GM23338 (cell line): ENCODE measurements around the gene SMOC2. TPM values are rescaled to one million over a fixed set of nuclear protein-coding genes. Genes with fewer than 3 reads are reported as not detected.

Experiments used
- ATAC-seq: fragments of 200-7000 bp; cut with Tn5 transposase; 3 replicates; pipeline ENCODE4 v1.9.1; 2020
- DNase-seq: peaks from one replicate; pipeline ENCODE4 v3.0.0-alpha.2; 2015; ENCODE audit warnings: low spot score
- H2AFZ ChIP-seq: fragments of 200-600 bp; sonication (generic); 2 replicates; pipeline ENCODE4 v1.8.0; 2016; ENCODE audit warnings: antibody characterized with exemption, mild to moderate bottlenecking, moderate library complexity
- H3F3A ChIP-seq: fragments of 200-600 bp; sonication (generic); replicated peaks from 2 replicates; pipeline ENCODE4 v1.8.0; 2017; ENCODE audit warnings: antibody characterized with exemption, mixed run types, low read depth
- H3K27ac ChIP-seq: fragments of 200-600 bp; sonication (generic); 2 replicates; pipeline ENCODE4 v1.6.1; 2016; ENCODE audit warnings: low read depth
- H3K27me3 ChIP-seq: fragments of 200-600 bp; sonication (generic); 2 replicates; pipeline ENCODE4 v1.8.0; 2016; ENCODE audit warnings: mild to moderate bottlenecking, mixed run types, moderate library complexity; ENCODE audit not compliant: insufficient read depth
- H3K36me3 ChIP-seq: fragments of 200-600 bp; sonication (generic); 2 replicates; pipeline ENCODE4 v1.8.0; 2016; ENCODE audit warnings: mild to moderate bottlenecking; ENCODE audit not compliant: insufficient read depth
- H3K4me1 ChIP-seq: fragments of 200-600 bp; sonication (generic); 2 replicates; pipeline ENCODE4 v1.8.0; 2016; ENCODE audit warnings: mild to moderate bottlenecking, moderate library complexity; ENCODE audit not compliant: insufficient read depth
- H3K4me2 ChIP-seq: fragments of 200-600 bp; sonication (generic); 2 replicates; pipeline ENCODE4 v1.7.1; 2017; ENCODE audit warnings: mixed run types
- H3K4me3 ChIP-seq: fragments of 200-600 bp; sonication (generic); 2 replicates; pipeline ENCODE4 v1.6.1; 2016; ENCODE audit warnings: mixed run types
- H3K79me2 ChIP-seq: fragments of 200-600 bp; sonication (generic); replicated peaks from 2 replicates; pipeline ENCODE4 v1.8.0; 2017; ENCODE audit warnings: mild to moderate bottlenecking; ENCODE audit not compliant: insufficient read depth
- H3K9me2 ChIP-seq: fragments of 200-600 bp; sonication (generic); 2 replicates; pipeline ENCODE4 v1.8.0; 2017; ENCODE audit not compliant: insufficient read depth
- H4K20me1 ChIP-seq: fragments of 200-600 bp; sonication (generic); replicated peaks from 2 replicates; pipeline ENCODE4 v1.8.0; 2017; ENCODE audit warnings: mild to moderate bottlenecking; ENCODE audit not compliant: insufficient read depth
- H3K27ac Mint-ChIP-seq: 2 replicates; pipeline ENCODE4 v1.8.0; 2020; ENCODE audit warnings: inconsistent platforms, mild to moderate bottlenecking, moderate library complexity, mixed read lengths
- H3K27me3 Mint-ChIP-seq: 3 replicates; pipeline ENCODE4 v1.8.0; 2022; ENCODE audit warnings: low read depth, mild to moderate bottlenecking, moderate library complexity, mixed read lengths, inconsistent platforms; ENCODE audit not compliant: insufficient read depth, poor library complexity
- H3K36me3 Mint-ChIP-seq: 3 replicates; pipeline ENCODE4 v1.8.0; 2021; ENCODE audit warnings: low read depth, mild to moderate bottlenecking, inconsistent platforms, moderate library complexity, mixed read lengths
- H3K4me1 Mint-ChIP-seq: 3 replicates; pipeline ENCODE4 v1.8.0; 2020; ENCODE audit warnings: mild to moderate bottlenecking, inconsistent platforms, mixed read lengths
- H3K4me3 Mint-ChIP-seq: 3 replicates; pipeline ENCODE4 v1.8.0; 2021; ENCODE audit warnings: moderate library complexity, mild to moderate bottlenecking, inconsistent platforms, mixed read lengths
- H3K9me3 Mint-ChIP-seq: 3 replicates; pipeline ENCODE4 v1.8.0; 2020; ENCODE audit warnings: moderate library complexity, mild to moderate bottlenecking, inconsistent platforms, mixed read lengths
- CREB1 ChIP-seq: fragments of 250-450 bp; sonication (Bioruptor Pico); IDR thresholded peaks from 2 replicates; pipeline ENCODE4 v1.5.0; 2020; ENCODE audit warnings: low read depth, mild to moderate bottlenecking, moderate library complexity
- EZH2 ChIP-seq: fragments of 200-600 bp; sonication (generic); IDR thresholded peaks from one replicate; pipeline ENCODE4 v1.8.0; 2017; ENCODE audit warnings: antibody characterized with exemption, mild to moderate bottlenecking, low read depth; ENCODE audit not compliant: unreplicated experiment
- STAT1 ChIP-seq: IDR thresholded peaks from one replicate; pipeline ENCODE4 v1.6.1; 2016; ENCODE audit warnings: antibody characterized with exemption; ENCODE audit not compliant: unreplicated experiment
- polyA plus RNA-seq: library from polyadenylated mRNA; unstranded; fragments of >200 nt; fragmentation: Nextera tagmentation; extraction: Ambion mirVana; gene quantifications from 2 replicates; pipeline ENCODE4 v1.2.1, GENCODE V29; 2016
- total RNA-seq: library from RNA; depleted of rRNA; stranded (reverse); fragments of >200 nt; shearing (Covaris generic); gene quantifications from 2 replicates; pipeline ENCODE4 v1.2.3, GENCODE V29; 2014
- TF ChIP-seq, protein P1 (sequence below): fragments of 250-450 bp; sonication (Bioruptor Pico); IDR thresholded peaks from 2 replicates; pipeline ENCODE4 v1.5.0; 2020; ENCODE audit warnings: mild to moderate bottlenecking, moderate library complexity
- TF ChIP-seq, protein P2 (sequence below), 2 experiments: fragments of 200-600 bp in 1 of 2; sonication (generic) in 1 of 2; conservative IDR thresholded peaks; 2 replicates each; pipeline versions ENCODE4 v1.5.1 to v1.6.1; 2016 to 2017; ENCODE audit warnings: antibody characterized with exemption in 2 of 2, low read depth in 2 of 2, mild to moderate bottlenecking in 2 of 2, moderate library complexity in 1 of 2
- TF ChIP-seq, protein P3 (sequence below): IDR thresholded peaks from 2 replicates; pipeline ENCODE4 v1.6.1; 2016; ENCODE audit warnings: antibody characterized with exemption
- TF ChIP-seq, protein P4 (sequence below): IDR thresholded peaks from one replicate; pipeline ENCODE4 v1.6.1; 2018; ENCODE audit warnings: antibody characterized with exemption; ENCODE audit not compliant: unreplicated experiment

The SMOC2 gene
- total and polyA plus RNA-seq, 2 experiments from 2014 or later, result 4.3 to 6.5 TPM

DNA sequence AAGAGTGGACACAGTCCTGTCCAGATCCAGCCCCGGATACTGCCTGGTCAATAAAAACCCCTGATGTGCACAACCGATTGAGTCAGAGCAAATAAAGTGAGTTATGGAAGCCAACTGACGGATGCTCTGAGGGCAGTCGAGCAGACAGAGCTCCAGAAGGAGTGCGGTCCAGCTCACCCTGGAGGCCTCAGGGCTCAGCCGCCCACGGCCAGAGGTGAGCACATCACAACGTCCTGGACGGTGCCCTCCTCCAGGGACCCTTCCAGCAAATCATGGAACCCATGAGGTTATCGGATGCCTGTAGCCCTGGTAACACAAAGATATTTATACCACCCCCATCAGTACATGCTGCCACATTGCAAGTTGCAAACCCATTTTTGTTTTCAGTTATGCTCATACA, 44.0 kb upstream of the SMOC2 start (continued):
- TF ChIP-seq, protein P1, sequence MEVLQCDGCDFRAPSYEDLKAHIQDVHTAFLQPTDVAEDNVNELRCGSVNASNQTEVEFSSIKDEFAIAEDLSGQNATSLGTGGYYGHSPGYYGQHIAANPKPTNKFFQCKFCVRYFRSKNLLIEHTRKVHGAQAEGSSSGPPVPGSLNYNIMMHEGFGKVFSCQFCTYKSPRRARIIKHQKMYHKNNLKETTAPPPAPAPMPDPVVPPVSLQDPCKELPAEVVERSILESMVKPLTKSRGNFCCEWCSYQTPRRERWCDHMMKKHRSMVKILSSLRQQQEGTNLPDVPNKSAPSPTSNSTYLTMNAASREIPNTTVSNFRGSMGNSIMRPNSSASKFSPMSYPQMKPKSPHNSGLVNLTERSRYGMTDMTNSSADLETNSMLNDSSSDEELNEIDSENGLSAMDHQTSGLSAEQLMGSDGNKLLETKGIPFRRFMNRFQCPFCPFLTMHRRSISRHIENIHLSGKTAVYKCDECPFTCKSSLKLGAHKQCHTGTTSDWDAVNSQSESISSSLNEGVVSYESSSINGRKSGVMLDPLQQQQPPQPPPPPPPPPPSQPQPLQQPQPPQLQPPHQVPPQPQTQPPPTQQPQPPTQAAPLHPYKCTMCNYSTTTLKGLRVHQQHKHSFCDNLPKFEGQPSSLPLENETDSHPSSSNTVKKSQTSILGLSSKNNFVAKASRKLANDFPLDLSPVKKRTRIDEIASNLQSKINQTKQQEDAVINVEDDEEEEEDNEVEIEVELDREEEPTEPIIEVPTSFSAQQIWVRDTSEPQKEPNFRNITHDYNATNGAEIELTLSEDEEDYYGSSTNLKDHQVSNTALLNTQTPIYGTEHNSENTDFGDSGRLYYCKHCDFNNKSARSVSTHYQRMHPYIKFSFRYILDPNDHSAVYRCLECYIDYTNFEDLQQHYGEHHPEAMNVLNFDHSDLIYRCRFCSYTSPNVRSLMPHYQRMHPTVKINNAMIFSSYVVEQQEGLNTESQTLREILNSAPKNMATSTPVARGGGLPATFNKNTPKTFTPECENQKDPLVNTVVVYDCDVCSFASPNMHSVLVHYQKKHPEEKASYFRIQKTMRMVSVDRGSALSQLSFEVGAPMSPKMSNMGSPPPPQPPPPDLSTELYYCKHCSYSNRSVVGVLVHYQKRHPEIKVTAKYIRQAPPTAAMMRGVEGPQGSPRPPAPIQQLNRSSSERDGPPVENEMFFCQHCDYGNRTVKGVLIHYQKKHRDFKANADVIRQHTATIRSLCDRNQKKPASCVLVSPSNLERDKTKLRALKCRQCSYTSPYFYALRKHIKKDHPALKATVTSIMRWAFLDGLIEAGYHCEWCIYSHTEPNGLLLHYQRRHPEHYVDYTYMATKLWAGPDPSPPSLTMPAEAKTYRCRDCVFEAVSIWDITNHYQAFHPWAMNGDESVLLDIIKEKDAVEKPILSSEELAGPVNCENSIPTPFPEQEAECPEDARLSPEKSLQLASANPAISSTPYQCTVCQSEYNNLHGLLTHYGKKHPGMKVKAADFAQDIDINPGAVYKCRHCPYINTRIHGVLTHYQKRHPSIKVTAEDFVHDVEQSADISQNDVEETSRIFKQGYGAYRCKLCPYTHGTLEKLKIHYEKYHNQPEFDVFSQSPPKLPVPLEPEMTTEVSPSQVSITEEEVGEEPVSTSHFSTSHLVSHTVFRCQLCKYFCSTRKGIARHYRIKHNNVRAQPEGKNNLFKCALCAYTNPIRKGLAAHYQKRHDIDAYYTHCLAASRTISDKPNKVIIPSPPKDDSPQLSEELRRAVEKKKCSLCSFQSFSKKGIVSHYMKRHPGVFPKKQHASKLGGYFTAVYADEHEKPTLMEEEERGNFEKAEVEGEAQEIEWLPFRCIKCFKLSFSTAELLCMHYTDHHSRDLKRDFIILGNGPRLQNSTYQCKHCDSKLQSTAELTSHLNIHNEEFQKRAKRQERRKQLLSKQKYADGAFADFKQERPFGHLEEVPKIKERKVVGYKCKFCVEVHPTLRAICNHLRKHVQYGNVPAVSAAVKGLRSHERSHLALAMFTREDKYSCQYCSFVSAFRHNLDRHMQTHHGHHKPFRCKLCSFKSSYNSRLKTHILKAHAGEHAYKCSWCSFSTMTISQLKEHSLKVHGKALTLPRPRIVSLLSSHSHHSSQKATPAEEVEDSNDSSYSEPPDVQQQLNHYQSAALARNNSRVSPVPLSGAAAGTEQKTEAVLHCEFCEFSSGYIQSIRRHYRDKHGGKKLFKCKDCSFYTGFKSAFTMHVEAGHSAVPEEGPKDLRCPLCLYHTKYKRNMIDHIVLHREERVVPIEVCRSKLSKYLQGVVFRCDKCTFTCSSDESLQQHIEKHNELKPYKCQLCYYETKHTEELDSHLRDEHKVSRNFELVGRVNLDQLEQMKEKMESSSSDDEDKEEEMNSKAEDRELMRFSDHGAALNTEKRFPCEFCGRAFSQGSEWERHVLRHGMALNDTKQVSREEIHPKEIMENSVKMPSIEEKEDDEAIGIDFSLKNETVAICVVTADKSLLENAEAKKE, result no peak
- TF ChIP-seq EZH2 (no peak), CREB1 (CRISPR knock-in tag) (no peak), STAT1 (no peak)
- TF ChIP-seq, protein P2, sequence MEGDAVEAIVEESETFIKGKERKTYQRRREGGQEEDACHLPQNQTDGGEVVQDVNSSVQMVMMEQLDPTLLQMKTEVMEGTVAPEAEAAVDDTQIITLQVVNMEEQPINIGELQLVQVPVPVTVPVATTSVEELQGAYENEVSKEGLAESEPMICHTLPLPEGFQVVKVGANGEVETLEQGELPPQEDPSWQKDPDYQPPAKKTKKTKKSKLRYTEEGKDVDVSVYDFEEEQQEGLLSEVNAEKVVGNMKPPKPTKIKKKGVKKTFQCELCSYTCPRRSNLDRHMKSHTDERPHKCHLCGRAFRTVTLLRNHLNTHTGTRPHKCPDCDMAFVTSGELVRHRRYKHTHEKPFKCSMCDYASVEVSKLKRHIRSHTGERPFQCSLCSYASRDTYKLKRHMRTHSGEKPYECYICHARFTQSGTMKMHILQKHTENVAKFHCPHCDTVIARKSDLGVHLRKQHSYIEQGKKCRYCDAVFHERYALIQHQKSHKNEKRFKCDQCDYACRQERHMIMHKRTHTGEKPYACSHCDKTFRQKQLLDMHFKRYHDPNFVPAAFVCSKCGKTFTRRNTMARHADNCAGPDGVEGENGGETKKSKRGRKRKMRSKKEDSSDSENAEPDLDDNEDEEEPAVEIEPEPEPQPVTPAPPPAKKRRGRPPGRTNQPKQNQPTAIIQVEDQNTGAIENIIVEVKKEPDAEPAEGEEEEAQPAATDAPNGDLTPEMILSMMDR (conservative IDR thresholded peaks at IDR 0.05; ENCODE audit: low read depth in 2 of 2), result no peak

GRCh38 chr6:168400037-168400436, 40.9 kb upstream of the SMOC2 start:
- Mint-ChIP-seq H3K4me3 (no peak overlapping the region), H3K36me3 (0 out of 3 replicates have a peak, but pooled peaks cover 4% of the 10 kb centered on the region), H3K4me1 (no peaks in the 10 kb centered on the region), H3K27me3 (peaks cover 2% of the 10 kb centered on the region), H3K9me3 (peaks cover 10% of the 10 kb centered on the region), H3K27ac (no peak overlapping the region)
- no peaks in the 10 kb centered on the region for H3F3A ChIP-seq
- no peaks in the 10 kb centered on the region for H3K79me2 ChIP-seq
- TF ChIP-seq, protein P3, sequence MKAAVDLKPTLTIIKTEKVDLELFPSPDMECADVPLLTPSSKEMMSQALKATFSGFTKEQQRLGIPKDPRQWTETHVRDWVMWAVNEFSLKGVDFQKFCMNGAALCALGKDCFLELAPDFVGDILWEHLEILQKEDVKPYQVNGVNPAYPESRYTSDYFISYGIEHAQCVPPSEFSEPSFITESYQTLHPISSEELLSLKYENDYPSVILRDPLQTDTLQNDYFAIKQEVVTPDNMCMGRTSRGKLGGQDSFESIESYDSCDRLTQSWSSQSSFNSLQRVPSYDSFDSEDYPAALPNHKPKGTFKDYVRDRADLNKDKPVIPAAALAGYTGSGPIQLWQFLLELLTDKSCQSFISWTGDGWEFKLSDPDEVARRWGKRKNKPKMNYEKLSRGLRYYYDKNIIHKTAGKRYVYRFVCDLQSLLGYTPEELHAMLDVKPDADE, result no peak
- TF ChIP-seq, protein P4, sequence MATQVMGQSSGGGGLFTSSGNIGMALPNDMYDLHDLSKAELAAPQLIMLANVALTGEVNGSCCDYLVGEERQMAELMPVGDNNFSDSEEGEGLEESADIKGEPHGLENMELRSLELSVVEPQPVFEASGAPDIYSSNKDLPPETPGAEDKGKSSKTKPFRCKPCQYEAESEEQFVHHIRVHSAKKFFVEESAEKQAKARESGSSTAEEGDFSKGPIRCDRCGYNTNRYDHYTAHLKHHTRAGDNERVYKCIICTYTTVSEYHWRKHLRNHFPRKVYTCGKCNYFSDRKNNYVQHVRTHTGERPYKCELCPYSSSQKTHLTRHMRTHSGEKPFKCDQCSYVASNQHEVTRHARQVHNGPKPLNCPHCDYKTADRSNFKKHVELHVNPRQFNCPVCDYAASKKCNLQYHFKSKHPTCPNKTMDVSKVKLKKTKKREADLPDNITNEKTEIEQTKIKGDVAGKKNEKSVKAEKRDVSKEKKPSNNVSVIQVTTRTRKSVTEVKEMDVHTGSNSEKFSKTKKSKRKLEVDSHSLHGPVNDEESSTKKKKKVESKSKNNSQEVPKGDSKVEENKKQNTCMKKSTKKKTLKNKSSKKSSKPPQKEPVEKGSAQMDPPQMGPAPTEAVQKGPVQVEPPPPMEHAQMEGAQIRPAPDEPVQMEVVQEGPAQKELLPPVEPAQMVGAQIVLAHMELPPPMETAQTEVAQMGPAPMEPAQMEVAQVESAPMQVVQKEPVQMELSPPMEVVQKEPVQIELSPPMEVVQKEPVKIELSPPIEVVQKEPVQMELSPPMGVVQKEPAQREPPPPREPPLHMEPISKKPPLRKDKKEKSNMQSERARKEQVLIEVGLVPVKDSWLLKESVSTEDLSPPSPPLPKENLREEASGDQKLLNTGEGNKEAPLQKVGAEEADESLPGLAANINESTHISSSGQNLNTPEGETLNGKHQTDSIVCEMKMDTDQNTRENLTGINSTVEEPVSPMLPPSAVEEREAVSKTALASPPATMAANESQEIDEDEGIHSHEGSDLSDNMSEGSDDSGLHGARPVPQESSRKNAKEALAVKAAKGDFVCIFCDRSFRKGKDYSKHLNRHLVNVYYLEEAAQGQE, result no peak
- H3K4me3 ChIP-seq, result no peak overlapping the region
- no peaks in the 10 kb centered on the region for H3K27me3 ChIP-seq
- H3K4me1 ChIP-seq, result no peaks in the 10 kb centered on the region
- H3K27ac ChIP-seq, result no peak overlapping the region
- H2AFZ ChIP-seq, result no peak overlapping the region
- 0 out of 2 replicates have a peak, but pooled peaks cover 4% of the 10 kb centered on the region for H3K9me2 ChIP-seq
- H3K4me2 ChIP-seq, result no peak overlapping the region
- no peaks in the 10 kb centered on the region for H3K36me3 ChIP-seq
- DNase-seq, result no peak
- no peak for ATAC-seq
- H4K20me1 ChIP-seq, result no peaks in the 10 kb centered on the region
